ENCODE results near the gene BRPF1.
"Not testable (repeated sequence)": the region's sequence is repeated elsewhere in the genome, so short reads cannot be mapped to it uniquely, and the experiment has no call there.

DNA sequence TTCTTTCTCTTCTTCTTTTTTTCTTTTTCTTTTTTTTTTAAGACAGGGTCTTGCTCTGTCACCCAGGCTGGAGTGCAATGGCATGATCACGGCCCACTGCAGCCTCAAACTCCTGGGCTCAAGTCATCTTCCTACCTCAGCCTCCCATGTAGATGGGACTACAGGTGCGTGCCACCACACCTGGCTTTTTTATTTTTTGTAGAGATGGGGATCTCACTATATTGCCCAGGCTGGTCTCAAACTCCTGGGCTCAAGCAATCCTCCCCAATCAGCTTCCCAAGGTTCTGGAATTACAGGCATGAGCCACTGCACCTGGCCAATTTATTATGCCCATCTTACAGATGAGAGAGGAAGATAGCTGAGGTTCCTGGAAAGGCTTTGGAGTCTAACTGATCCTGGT lies 39.5 kb downstream of the BRPF1 start:
- TF ChIP-seq, protein P1, sequence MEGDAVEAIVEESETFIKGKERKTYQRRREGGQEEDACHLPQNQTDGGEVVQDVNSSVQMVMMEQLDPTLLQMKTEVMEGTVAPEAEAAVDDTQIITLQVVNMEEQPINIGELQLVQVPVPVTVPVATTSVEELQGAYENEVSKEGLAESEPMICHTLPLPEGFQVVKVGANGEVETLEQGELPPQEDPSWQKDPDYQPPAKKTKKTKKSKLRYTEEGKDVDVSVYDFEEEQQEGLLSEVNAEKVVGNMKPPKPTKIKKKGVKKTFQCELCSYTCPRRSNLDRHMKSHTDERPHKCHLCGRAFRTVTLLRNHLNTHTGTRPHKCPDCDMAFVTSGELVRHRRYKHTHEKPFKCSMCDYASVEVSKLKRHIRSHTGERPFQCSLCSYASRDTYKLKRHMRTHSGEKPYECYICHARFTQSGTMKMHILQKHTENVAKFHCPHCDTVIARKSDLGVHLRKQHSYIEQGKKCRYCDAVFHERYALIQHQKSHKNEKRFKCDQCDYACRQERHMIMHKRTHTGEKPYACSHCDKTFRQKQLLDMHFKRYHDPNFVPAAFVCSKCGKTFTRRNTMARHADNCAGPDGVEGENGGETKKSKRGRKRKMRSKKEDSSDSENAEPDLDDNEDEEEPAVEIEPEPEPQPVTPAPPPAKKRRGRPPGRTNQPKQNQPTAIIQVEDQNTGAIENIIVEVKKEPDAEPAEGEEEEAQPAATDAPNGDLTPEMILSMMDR (conservative IDR thresholded peaks at IDR 0.05; ENCODE audit: low read length) = not testable (repeated sequence)
- TF ChIP-seq EZH2phosphoT487 (IDR thresholded peaks at IDR 0.05; ENCODE audit: borderline replicate concordance, low read depth, low read length) = not testable (repeated sequence)
